HG03378 (cell line): ENCODE data around the gene KRT4.
"Not testable (repeated sequence)": the region's sequence is repeated elsewhere in the genome, so short reads cannot be mapped to it uniquely, and the experiment has no call there.

Experiments
- ATAC-seq: cut with Tn5 transposase; IDR thresholded peaks from one replicate; pipeline ENCODE4 v1.9.1; 2021; ENCODE audit warnings: mild to moderate bottlenecking, moderate library complexity; ENCODE audit not compliant: unreplicated experiment

The KRT4 gene

DNA sequence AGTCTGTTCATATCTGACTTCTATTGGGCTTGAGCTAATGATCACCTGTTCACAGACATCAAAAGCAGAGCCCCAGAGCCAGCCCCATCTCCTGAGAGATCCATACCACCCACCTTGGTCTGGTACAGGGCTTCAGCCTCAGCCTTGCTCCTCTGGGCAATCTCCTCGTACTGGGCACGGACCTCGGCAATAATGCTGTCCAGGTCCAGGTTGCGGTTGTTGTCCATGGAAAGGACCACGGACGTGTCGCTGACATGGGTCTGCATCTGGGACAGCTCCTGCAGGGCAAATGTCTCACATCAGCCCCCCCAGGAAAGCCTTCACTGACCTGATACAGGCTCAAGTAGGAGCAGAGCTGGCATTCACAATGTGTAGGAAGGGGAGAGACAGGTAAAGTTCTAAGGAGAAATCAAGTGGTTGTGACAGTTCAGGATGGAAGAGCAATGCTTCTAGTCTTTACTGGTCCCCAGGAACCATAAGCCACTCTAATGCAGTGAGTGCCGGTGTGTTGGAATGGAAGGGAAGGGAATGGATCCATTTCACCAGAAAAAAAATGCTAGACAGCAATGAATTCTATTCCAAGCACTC, 5.2 kb downstream of the KRT4 start:
- no peak for ATAC-seq

DNA sequence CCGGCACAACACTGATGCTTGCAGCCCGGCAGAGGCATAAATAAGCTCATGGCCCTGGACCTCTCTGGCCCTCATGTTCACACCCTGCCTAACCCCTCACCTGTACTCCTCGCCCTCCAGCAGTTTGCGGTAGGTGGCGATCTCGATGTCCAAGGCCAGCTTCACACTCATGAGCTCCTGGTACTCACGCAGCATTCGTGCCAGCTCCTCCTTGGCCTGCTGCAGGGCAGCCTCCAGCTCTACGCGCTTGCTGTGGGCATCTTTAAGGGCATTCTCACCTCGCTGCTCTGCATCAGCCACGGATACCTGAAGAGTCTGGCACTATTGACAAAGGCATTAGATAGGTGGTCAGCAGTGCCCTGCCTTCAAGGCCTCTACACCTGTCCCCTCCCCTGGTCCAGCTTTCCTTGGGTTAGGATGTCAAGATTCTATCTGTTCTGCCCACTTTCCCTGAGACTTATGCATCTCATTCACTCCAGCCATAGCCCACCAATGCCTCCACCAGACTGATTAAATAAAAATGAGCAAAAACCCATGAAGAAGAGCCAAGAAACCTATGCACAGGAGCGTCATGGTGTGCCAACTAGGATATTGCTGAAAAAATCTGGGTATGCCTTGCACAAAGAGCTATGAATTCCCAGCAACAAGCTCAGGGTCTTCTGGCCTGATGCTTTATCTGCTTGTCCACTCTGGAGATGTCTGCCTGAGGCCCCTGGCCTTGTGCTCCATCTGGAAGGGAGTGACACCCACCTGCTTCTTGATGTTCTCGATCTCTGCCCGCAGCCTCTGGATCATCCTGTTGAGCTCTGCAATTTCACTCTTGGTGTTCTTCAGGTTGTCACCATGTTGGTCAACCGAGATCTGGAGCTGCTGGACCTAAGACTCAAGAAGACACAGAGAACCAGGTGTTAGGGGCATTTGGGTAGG, 6.1 kb downstream of the KRT4 start:
- ATAC-seq = no peak

DNA sequence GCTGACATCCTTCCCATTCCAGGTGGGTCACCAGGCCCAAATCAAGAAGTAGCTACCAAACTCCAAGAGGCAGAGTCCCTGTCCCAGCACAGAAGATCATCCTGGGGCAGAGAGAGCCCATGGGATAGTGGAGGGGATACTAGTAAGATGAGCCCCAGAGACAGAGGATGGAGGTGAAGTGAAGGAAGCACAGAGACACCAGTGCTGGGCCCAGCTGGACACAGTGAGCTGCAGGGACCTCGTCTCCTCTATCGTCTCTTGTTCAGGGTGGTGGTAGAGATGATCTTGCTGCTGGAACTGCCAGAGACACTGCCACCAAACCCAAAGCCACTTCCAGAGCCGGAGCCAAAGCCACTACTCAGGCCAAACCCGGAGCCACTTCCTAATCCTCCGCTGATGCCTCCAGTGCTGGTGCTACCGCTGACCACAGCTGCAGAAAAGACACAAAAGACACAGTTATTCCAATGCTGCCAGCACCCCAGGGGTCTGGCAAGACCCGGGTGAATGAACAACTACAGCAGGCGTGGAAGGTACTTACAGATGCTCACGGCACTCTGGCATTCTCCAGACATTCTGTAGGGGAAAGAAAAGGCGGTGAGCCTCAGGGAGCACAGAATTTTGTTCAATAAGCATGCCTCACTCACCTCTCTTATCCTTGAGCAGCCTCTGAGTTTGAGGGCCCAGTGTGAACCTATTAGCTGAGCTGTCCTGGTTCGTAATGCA, 6.9 kb downstream of the KRT4 start:
- ATAC-seq = no peak

DNA sequence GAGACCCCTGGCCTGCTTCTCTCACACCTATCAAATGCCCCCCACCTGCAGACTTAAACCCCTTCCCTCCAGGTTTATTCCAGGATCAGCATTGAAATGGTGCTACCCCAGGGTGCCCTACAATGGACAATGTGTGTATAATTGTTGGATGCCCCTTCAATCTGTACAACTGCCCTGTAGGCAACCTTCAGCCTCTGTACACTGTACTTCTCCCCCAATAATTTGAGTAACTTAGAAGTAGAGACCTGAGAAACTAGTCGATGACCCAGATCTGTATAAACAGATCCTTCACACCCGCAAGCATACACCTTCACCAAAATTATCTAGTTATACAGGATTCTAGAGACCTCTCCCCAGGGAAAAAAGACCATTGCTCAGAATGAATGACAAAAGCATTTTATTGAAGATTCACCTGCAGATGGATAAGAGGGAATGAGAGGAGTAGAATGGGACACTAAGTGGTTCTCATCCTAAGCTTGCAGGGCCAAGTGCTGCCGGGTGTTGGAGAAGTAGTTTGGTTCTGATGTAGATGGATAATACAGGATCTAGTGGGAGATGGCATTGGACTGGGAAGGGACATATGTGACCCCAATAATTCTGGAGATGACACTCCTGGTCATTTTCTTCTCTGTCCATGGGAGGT, 7.6 kb downstream of the KRT4 start:
- ATAC-seq = no peak

DNA sequence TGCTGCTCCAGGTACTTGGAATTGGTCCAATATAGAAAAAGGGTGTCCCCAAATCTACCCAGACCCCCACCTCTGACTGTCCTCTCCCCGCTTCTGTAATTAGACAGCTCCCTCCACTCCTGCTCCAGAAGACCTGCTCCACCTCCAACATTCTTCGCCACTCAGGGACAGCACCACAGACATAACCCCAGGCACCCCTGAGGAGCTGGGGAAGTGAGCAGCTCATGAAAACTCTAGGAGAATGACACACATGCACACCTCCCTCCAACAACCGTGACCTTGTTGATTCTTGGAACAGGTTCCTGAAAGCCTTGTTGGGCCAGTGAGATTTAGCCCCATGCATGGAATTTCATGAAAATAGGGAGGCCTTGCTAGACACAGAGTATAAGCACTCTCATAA, 8.2 kb downstream of the KRT4 start:
- no peak for ATAC-seq

DNA sequence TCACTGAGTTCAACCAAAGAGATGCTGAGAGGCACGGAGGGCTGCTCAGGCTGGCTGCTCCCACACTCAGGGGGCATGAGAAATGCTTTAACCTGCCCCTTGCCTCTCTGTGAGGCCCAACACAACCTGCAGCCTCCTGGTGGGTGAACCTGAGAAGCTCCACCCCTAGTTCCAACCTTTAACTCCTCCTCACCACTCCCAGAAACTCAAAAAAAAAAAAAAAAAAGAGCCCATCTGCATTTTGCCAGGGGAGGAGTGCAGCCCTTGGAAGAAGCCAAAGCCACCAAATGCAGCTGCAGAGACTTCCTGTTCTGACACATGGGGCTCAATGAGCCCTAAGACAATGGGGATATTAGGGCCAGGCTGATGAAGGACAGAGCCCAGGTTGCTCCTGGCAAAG, 8.9 kb downstream of the KRT4 start:
- no peak for ATAC-seq

DNA sequence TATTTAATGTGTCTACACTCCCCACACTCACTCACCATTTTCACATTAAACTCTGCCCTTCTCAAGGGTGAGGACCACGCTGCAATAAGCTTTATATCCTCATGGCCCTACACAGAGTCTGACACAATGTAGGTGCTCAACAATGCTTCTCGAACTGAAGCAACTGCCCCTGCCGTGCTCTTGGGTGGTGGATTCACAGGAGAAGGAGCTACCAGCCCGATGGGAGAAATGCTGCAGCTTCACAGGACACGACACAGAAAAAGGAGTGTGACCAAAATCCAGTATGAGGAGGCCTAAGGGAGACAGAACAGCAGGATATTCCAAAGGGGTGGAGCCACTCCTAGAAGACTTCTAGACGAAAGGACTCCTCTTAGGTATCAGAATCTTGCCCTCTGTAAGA, 11.5 kb downstream of the KRT4 start:
- no peak for ATAC-seq

DNA sequence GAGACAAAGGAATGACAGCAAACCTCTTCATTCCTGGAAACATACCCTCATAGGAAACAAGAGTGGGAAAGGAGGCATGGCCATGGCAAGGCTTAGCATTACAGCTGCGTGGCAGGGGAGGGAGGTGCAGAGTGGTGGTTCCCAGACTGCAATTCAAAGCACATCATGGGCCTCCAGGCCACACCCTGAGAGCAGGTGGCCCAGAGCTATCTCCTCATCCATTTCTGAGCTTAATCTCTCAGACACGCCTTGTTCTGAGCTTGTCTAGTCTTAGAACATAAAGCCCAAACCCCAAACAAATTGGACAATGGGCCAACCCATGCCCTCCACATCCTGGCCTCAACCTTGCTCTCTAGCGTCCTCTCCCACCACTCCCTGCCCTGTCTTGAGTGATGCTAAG, 12.1 kb downstream of the KRT4 start:
- no peak for ATAC-seq

DNA sequence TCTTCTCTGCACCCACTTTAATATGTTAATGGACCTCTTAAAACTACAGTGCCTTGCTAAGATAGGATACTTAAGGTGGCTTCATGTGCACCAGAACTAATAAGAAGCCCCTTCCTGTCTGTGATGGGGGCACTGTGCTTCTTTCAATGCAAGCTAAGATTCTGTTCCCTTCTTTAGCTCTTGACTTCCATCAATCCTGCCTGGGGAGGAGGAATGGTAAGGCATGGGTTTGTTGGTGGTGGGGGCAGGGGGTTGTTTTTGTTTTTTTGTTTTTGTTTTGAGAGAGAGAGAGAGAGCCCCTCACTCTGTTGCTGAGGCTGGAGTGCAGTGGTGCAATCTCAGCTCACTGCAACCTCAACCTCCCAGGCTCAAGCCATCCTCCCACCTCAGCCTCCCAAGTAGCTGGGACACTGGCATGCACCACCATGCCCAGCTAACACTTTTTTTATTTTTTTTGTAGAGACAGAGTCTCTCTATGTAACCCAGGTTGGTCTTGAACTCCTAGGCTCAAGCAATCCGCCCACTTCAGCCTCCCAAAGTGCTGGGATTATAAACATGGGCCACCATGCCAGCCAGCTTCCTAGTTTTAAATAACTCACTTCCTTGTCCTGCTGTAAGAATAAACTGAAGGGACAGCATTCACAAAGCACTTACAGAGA, 13.5 kb downstream of the KRT4 start:
- ATAC-seq = no peak

DNA sequence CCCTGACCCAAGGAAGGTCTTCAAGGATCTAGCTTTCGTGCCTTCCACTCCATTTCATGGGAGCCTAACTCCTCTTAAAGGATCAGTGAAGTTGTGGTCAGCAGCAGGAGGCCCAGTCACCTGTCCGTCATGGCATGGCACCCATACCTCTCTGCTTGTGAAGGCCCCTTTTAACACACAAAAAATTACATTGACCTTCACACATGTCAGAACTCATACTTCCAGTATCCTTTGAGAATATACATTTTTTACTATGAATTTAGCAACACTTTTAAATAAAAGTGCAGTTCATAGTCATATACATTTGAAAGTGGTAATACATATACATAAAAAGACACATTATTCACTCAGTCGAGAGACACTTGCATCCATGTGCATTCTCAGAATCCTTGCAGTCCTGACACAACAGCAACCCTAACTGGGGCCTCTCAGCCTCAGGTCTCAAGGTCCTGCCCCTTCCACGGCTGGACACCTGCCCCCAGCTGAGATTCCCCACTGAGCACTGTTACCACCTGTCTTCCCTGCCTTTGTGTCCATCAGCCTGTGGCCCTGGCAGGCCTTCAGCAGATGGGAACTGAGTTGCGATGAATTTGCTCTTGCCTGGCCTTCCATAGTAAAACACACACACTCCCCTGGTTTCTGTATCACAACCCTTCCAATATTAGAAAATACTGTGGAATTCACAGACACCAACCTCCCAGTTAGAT, 14.3 kb downstream of the KRT4 start:
- no peak for ATAC-seq

DNA sequence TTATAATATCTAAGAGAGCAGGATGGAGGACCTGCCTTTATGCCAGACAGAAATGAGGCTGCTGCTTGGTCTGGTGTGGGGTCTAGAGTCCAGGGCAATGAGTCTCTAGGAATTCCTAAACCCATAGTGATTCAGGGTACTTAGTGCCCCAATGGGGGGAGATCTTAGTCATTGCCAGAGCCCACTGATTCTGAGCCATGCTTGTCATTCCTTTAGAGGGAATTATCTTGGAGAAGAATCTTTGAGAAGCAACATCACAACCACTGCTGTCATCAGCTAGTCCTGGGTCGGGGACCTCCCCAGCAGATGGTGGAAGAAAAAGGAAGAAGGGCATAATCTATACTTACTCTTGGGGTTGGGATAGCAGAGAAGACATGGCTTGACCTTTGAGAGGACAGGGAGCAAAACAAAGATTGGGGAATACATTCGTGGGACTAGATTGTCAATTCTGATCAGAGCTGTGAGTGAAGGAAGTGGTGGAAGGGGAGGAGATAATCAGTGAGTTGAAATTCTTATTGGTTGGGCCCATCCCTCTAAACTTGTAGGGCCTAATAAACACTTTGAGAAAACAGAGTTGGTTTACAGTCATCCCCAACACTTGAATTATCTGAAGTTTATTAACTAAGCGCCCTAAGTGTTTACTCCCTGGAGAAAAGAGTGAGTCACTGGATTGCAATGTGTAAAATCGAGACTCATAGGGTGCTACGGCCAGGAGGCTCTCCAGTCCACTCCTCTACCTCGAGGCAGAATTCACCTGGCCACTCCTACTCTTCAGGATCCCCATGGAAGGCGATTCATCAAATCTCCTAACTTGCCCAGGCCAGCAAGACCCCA, 15.0 kb downstream of the KRT4 start:
- no peak for ATAC-seq

DNA sequence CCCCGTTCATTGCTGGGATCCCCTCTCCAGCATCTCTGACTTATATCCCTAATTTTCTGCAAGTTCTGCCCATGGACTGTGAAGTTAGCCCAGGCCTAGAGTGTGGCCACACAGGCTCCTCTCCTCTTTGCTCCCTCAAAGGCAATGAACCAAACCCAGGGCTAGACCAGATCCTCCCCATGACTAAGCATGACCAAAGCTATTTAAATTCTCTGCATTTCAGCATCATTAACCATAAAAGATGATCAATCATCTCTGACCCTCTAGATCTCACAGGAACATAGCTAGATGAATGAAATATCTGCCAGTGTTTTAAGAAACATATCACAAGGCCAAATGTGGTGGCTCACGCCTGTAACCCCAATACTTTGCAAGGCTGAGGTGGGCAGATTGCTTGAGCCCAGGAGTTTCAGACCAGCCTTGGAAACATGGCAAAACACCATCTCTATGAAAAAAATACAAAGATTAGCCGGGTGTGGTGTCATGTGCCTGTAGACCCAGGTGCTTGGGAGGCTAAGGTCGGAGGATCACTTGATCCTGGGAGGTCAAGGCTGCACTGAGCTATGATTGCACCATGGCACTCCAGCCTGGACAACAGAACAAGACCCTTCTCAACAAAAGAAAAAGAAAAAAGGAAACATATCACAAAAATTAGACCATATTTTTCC, 15.8 kb downstream of the KRT4 start:
- ATAC-seq = no peak

DNA sequence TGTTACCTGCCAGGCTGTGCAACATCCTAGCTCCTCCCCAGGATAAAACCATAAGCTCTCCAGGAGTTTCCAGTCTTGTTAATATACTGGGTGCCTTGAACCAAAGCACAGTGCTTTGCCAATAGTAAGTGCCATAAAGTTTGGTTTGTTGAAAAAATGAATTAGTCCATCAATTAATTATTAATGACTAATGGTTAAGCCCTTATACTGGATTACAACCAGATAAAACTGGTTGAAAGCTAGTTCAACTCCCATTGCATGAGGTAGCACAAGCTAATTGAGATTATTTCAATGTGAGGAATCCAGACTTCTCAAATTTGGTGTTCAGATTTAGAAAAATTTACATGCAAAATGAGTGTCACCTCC, 16.4 kb downstream of the KRT4 start:
- no peak for ATAC-seq

DNA sequence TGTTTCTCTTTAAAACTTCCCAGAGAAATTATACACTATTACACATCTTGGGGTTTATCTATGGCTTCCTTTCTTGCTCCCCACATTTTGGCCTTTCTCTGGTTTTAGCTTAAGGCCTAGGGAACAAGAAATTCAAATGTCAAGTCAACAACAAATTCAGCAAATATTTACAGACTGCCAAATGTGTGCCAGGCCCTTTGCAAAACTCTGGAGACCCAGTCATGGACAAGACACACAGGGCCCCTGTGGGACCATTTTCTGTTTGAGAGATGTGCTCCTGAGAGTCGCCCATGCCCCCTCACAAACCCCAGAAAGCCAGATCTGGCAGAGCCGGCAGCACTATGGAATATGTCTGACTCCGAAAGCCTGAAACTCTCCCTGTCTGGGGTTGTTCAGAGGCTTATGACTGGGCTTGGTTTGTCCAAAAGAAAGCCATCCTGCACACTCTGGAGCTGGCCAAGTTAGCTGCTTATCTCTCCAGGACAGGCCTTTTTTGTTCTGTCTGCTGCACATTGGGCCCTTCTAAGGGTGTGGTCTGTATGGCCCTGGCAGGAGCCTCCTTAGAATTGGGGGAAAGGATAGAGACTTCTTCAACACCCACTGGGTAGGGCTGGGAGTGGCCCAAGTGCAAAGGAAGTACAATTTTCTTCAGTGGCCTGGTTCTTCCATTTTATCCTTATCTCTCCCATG, 16.9 kb downstream of the KRT4 start:
- no peak for ATAC-seq

DNA sequence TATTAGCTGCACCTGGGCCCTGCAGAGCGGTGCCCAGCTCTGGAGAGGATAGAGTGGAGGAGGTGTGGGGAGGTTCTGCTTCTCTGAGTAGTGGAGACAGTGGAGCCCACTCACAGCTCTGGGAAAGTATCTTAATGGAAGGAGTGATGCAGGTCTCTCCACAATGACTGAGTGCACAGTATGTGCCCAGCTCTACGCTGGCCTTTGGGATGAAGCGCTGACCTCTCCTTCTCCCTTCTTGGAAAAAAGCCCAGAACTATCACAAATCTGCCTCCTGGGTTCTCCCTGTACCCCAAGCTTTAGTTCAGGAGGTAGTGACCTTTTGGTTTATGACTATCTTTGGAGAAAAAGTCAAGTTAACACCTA, 17.5 kb downstream of the KRT4 start:
- no peak for ATAC-seq

DNA sequence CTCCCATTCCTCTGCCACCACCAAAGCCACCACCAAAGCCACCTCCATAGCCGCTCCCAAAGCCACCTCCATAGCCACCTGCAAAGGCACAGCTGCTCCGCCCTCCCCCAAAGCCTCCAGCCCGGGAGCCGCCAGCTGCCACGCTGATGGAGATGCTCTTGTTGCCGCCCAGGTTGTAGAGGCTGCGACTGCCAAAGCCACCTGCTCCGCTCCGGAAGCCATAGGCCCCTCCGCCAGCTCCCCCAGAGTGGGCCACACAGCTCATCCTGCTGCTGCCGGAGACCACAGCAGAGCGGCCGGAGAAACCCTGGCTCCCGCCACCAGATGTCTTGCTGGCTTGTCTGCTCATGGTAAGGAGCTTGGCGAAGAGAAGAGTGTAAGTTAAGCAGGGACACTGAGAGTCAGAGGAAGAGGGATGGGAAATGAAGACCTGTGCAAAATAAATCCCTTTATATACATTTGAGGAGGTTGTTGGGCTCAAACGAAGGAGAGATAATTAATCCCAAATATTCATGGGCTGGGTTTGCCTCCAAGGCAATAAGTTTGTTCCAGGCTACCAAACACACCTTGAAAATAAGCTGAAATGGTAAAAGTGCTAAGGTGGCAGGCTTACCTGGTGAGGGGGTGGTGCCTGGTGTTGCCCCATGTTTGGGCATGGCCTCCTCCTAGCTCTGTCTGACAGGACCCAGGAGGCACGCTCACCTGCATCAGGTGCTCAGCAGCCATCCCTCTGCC, 18.1 kb downstream of the KRT4 start, which contains the start of gene KRT3:
TSS of gene KRT3 (minus strand) at position 424 of the 735 bp plus-strand sequence. CDS start at position 349, 75 bp downstream.
- no peak for ATAC-seq

DNA sequence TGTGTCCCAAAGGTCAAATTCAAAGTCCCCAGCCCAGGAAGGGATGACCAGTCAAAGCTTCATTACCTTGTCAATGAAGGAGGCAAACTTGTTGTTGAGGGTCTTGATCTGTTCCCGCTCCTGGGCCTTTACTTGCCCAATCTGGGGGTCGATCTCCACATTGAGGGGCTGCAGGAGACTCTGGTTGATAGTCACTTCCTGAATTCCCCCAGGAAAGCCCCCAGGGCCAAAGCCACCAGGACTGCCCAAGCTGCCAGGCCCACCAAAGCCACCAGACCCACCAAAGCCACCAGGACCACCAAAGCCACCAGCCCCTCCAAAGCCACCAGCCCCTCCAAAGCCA, 18.6 kb downstream of the KRT4 start:
- not testable (repeated sequence) for ATAC-seq
